Panc1 (cell line): ENCODE measurements around the gene PEAR1. TPM values are rescaled to one million over a fixed set of nuclear protein-coding genes. Genes with fewer than 3 reads are reported as not detected.

Experiments used
- ATAC-seq: fragments of 200-7000 bp; cut with Tn5 transposase; 2 replicates; pipeline ENCODE4 v1.9.1; 2020; ENCODE audit warnings: mild to moderate bottlenecking, moderate library complexity
- BruUV-seq: library from RNA; stranded (reverse); fragments of 400-500 nt; replicated peaks from 2 replicates; lab custom pipeline; 2021; lab: Mats Ljungman, UMichigan
- CTCF ChIA-PET: fragments of 300-600 bp; sonication (Branson Sonifier 250); formaldehyde crosslinking; loops from one replicate; lab custom pipeline; 2022; ENCODE audit warnings: antibody characterized with exemption; lab: Charles Lee
- POLR2A ChIA-PET: fragments of 300-600 bp; sonication (Branson Sonifier 250); formaldehyde crosslinking; loops from one replicate; lab custom pipeline; 2022; ENCODE audit warnings: antibody characterized with exemption; lab: Charles Lee
- DNase-seq: peaks from one replicate; pipeline ENCODE4 v3.0.0-alpha.2; 2010; ENCODE audit warnings: low read depth, low spot score
- H3K27ac ChIP-seq: 2 replicates; pipeline ENCODE4 v1.5.1; 2011; ENCODE audit warnings: mild to moderate bottlenecking, low read length, inconsistent platforms
- H3K27me3 ChIP-seq: fragments of 200-500 bp; sonication (Bioruptor generic); 2 replicates; pipeline ENCODE4 v1.6.0; 2014; ENCODE audit warnings: low read length, inconsistent platforms; ENCODE audit not compliant: control insufficient read depth, insufficient read depth
- H3K36me3 ChIP-seq: fragments of 200-500 bp; sonication (Bioruptor generic); 2 replicates; pipeline ENCODE4 v1.5.1; 2014; ENCODE audit warnings: inconsistent platforms, mild to moderate bottlenecking, low read length, moderate library complexity; ENCODE audit not compliant: control insufficient read depth, insufficient read depth
- H3K4me1 ChIP-seq: 2 replicates; pipeline ENCODE4 v1.5.1; 2011; ENCODE audit warnings: inconsistent platforms, mild to moderate bottlenecking, low read length, moderate library complexity; ENCODE audit not compliant: control insufficient read depth, insufficient read depth
- H3K4me3 ChIP-seq, 2 experiments: 2 replicates each; pipeline ENCODE4 v1.5.1; 2011 to 2012; ENCODE audit warnings: low read depth in 2 of 2, low read length in 2 of 2, mild to moderate bottlenecking in 2 of 2, inconsistent platforms in 1 of 2, moderate library complexity in 1 of 2
- H3K9me3 ChIP-seq: fragments of 200-500 bp; sonication (Bioruptor generic); 2 replicates; pipeline ENCODE4 v1.5.1; 2014; ENCODE audit warnings: low read depth, mild to moderate bottlenecking, inconsistent platforms, low read length, moderate library complexity; ENCODE audit not compliant: control insufficient read depth, insufficient read depth
- CTCF ChIP-seq: fragments of 450-650 bp; IDR thresholded peaks from 2 replicates; pipeline ENCODE4 v1.5.1; 2017; ENCODE audit warnings: mild to moderate bottlenecking
- POLR2AphosphoS5 ChIP-seq: IDR thresholded peaks from 2 replicates; pipeline ENCODE4 v1.6.1; 2012; ENCODE audit warnings: mild to moderate bottlenecking, low read depth, low read length, moderate library complexity
- REST ChIP-seq, 2 experiments: IDR thresholded peaks; 2 replicates each; pipeline ENCODE4 v1.6.1; 2011 to 2012; ENCODE audit warnings: low read depth in 2 of 2, control low read depth in 1 of 2, low read length in 1 of 2, mild to moderate bottlenecking in 1 of 2, moderate library complexity in 1 of 2; ENCODE audit not compliant: insufficient read depth in 1 of 2
- SIN3A ChIP-seq: IDR thresholded peaks from 2 replicates; pipeline ENCODE4 v1.6.1; 2012; ENCODE audit warnings: low read depth, mild to moderate bottlenecking, low read length, moderate library complexity, borderline replicate concordance; ENCODE audit not compliant: insufficient read depth
- TCF7L2 ChIP-seq: IDR thresholded peaks from 2 replicates; pipeline ENCODE4 v1.6.1; 2011; ENCODE audit warnings: mild to moderate bottlenecking, low read depth, low read length, inconsistent platforms
- in situ Hi-C: cut with HindIII; loops from 2 replicates; pipeline ENCODE4 v1.10.0; 2016; ENCODE audit warnings: low sequenced_read_pairs, low pct_unique_long_range_greater_than_20kb
- intact Hi-C: fragments of 100-400 bp; cut with micrococcal nuclease; formaldehyde crosslinking; loops from one replicate; pipeline ENCODE4 v1.10.0; 2022; ENCODE audit not compliant: unreplicated experiment
- total RNA-seq: library from RNA; stranded (reverse); gene quantifications from one replicate; pipeline ENCODE4 v1.2.1, GENCODE V29; 2021; ENCODE audit not compliant: unreplicated experiment

The PEAR1 gene
- total RNA-seq, 1 experiment from 2014 or later, result 16.1 TPM

GRCh38 chr1:156908541-156908940, 15.0 kb downstream of the PEAR1 start:
- TF ChIP-seq SIN3A (no peak), TCF7L2 (no peak), CTCF (no peak), POLR2AphosphoS5 (no peak), REST (IDR thresholded peaks at IDR 0.05; ENCODE audit: insufficient read depth in 1 of 2, low read depth in 2 of 2, low read length in 1 of 2) (no peak)
- no peak overlapping the region for H3K27ac ChIP-seq
- CTCF ChIA-PET, result no interaction called here
- intact Hi-C loops (no loop called here), in situ Hi-C loops (no loop called here)
- POLR2A ChIA-PET, result no interaction called here
- DNase-seq, result no peak
- no peaks in the 10 kb centered on the region for H3K36me3 ChIP-seq
- H3K27me3 ChIP-seq, result no peaks in the 10 kb centered on the region
- ATAC-seq, result no peak
- BruUV-seq, result no TSS peak
- H3K4me3 ChIP-seq, result no peak overlapping the region
- H3K4me1 ChIP-seq, result peaks cover 11% of the 10 kb centered on the region
- H3K9me3 ChIP-seq, result no peaks in the 10 kb centered on the region

GRCh38 chr1:156908955-156909354, 15.4 kb downstream of the PEAR1 start:
- no peak overlapping the region for H3K4me3 ChIP-seq
- no peaks in the 10 kb centered on the region for H3K36me3 ChIP-seq
- no peaks in the 10 kb centered on the region for H3K9me3 ChIP-seq
- H3K4me1 ChIP-seq, result peaks cover 11% of the 10 kb centered on the region
- TF ChIP-seq POLR2AphosphoS5 (no peak), SIN3A (no peak), REST (IDR thresholded peaks at IDR 0.05; ENCODE audit: insufficient read depth in 1 of 2, low read depth in 2 of 2, low read length in 1 of 2) (no peak), CTCF (no peak), TCF7L2 (no peak)
- no TSS peak for BruUV-seq
- no peak overlapping the region for H3K27ac ChIP-seq
- intact Hi-C loops (no loop called here), in situ Hi-C loops (no loop called here)
- ChIA-PET CTCF (no interaction called here), POLR2A (no interaction called here)
- no peak for DNase-seq
- ATAC-seq, result no peak
- no peaks in the 10 kb centered on the region for H3K27me3 ChIP-seq
